NCI-H2227 (cell line): Measurements from ENCODE around the gene PTPRS.
"Not testable (repeated sequence)": the region's sequence is repeated elsewhere in the genome, so short reads cannot be mapped to it uniquely, and the experiment has no call there.

Experiments
- DNase-seq: peaks from one replicate; lab custom pipeline; 2025; ENCODE audit not compliant: unreplicated experiment; lab: John Stamatoyannopoulos, UW

Gene PTPRS

GRCh38 chr19:5340637-5341447 lies at the start of gene PTPRS:
Gene PTPRS, minus strand, starts transcription at chr19:5340812. Its CDS starts 54,672 bp downstream, at chr19:5286140.
- DNase-seq: peak; percentile 92

- DNase-seq: no peak
Measured at GRCh38 chr19:5389353-5389752, 48.7 kb upstream of the PTPRS start.

GRCh38 chr19:5387472-5387871 lies 46.9 kb upstream of the PTPRS start:
- DNase-seq: no peak

GRCh38 chr19:5386841-5387240 lies 46.2 kb upstream of the PTPRS start:
- DNase-seq: no peak

GRCh38 chr19:5381197-5381596 lies 40.6 kb upstream of the PTPRS start:
- not testable (repeated sequence) for DNase-seq

- no peak for DNase-seq
Measured at GRCh38 chr19:5380215-5380919, 39.8 kb upstream of the PTPRS start.

GRCh38 chr19:5376928-5377327 lies 36.3 kb upstream of the PTPRS start:
- DNase-seq: no peak

GRCh38 chr19:5372572-5373200 lies 32.1 kb upstream of the PTPRS start:
- DNase-seq: no peak

GRCh38 chr19:5369962-5370367 lies 29.4 kb upstream of the PTPRS start:
- peak; percentile 19 for DNase-seq

GRCh38 chr19:5369304-5369703 lies 28.7 kb upstream of the PTPRS start:
- no peak for DNase-seq

GRCh38 chr19:5367530-5368133 lies 27.0 kb upstream of the PTPRS start:
- no peak for DNase-seq

GRCh38 chr19:5365905-5366304 lies 25.3 kb upstream of the PTPRS start:
- DNase-seq: no peak

- peak; percentile 35 for DNase-seq
Measured at GRCh38 chr19:5364674-5365073, 24.1 kb upstream of the PTPRS start.

- DNase-seq: not testable (repeated sequence)
Measured at GRCh38 chr19:5361839-5362238, 21.2 kb upstream of the PTPRS start.

- no peak for DNase-seq
Measured at GRCh38 chr19:5361407-5361806, 20.8 kb upstream of the PTPRS start.

GRCh38 chr19:5360003-5360780 lies 19.6 kb upstream of the PTPRS start:
- DNase-seq: no peak

- DNase-seq: peak; percentile 19
Measured at GRCh38 chr19:5358173-5358800, 17.7 kb upstream of the PTPRS start.

GRCh38 chr19:5357584-5357983 lies 17.0 kb upstream of the PTPRS start:
- DNase-seq: no peak

GRCh38 chr19:5356918-5357317 lies 16.3 kb upstream of the PTPRS start:
- DNase-seq: peak; percentile 37

GRCh38 chr19:5356428-5356827 lies 15.8 kb upstream of the PTPRS start:
- no peak for DNase-seq
